DMS153 treated with DMSO at 0.1 percent for 48 hours (cell line): ENCODE results near the gene SLC9A4.

Experiments used
- DNase-seq: peaks from one replicate; lab custom pipeline; 2025; ENCODE audit not compliant: unreplicated experiment; lab: John Stamatoyannopoulos, UW

SLC9A4 gene

DNA sequence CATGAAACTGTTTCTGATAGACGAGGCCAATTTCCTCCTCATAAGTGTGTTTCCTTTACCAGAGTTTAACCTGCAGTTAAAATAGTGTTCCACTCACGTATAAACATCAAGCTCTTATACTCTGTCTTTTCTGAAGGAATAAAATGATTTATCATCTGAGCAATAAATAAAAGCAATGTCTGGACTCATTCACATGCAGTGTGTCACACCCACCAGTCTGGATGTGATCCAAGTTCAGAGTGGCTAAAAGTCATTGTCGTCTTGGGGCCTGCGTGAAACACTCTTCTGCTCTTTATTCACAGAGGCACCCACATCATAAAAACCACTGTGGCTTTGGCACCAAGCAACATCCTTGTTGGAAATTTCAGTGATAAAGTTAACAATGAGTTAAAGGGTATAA is 19.5 kb upstream of the SLC9A4 start:
- peak; percentile 87 for DNase-seq

DNA sequence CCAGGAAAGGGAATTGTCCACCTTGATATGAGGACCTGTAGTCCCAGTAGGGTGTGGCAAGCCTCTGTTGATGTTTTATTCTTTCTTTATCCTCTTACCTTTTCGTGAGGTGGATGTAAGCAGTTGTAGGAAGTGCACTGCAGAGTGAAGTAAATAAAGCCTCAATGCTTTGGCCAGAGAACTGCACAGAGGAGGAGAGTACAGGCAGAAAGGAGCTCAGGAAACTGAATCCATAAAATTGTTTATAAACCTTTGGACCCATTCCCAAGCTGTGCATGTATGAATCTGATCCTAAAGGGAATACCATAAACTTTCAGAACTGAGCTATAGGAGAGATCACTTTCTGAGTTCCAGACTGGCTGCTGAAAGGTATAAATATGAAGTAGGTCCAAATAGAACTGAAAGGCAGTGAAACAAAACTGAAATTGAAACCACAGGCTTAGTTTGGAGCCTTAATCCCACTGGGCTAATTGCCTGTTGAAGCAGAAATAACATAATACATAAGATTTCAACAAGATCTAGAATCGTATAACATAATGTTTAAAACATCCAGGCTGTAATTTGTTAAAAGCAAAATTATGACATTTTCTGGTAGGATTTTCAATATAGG is 17.9 kb upstream of the SLC9A4 start:
- no peak for DNase-seq

GRCh38 chr2:102460467-102460866 is 12.6 kb upstream of the SLC9A4 start:
- no peak for DNase-seq

DNA sequence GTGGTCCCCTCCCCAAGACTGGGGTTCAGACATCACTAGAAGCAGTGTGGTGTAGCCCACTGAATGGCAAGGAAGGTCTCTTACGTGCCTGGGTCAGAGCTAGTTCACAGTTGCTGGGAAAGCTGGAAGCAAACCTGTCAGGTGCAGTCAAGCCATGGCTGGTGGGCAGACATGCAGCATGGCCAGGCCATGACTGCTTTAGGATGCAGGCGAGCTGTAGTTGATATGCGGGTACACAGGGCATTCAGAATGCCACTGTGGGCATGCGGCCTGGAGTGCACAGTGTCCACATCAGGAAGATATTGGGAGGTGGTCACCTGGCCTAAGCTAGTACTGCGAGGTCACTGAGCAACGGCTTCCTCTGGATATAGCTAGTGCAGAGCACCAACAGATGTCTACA is 11.8 kb upstream of the SLC9A4 start:
- no peak for DNase-seq

DNA sequence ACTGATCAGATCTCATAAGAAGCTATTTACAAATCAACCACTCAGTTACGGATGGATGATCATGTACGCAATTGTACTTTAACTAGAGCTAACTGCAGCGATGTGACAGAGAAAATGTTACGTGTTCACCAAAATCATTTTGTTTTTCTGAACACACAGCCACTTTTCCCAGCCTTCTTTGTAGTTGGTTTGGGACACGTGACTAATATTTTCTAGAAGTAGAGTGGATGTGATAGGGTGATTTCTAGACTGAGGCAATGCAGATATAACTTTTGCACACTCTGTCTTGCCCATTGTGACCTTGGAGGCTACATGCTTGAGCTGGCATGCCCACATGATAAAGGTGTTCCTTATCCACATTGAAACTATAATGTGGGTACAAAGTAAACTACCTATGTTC is 9.9 kb upstream of the SLC9A4 start:
- DNase-seq, result no peak

DNA sequence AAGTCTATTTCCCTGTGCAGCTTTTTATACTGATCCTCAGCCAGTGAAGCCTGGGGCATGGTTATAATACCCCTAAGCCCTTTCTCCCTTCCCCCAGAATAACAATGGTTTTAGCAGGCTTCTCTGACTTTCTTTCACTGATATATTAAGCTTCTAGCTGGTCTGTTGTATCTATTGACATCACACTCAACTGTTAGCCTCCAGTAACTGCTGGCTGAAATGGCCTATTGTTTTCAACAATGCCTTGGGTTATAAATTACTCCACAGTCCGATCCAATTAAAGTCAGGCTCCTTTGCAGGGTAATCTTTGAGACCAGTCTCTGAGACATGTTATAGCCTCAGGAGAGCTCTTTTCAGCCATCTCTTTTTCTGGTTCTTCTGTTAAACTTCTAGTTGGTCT is 2.9 kb upstream of the SLC9A4 start:
- no peak for DNase-seq

- DNase-seq, result no peak
Observed at GRCh38 chr2:102473631-102474030, 605 bp downstream of the SLC9A4 start.

DNA sequence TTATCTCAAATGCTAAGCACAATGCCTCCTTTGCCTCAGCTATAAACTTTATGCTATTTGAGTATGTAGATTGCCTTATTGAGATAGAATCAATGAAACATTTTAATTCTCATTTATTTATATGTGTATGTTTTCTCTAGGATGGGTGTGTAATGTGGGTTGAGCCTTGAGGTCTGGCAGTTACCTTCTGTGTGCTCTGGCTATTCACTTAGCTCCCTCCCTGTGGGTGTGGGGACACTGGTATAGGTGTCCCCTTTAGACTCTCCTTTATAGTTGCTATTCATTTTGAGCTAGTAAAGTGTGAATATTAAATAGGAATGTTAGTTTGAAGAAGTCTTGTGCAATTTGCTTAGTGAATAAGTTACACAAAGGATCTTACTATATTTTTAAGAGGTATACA is 1.8 kb downstream of the SLC9A4 start:
- DNase-seq, result no peak

DNA sequence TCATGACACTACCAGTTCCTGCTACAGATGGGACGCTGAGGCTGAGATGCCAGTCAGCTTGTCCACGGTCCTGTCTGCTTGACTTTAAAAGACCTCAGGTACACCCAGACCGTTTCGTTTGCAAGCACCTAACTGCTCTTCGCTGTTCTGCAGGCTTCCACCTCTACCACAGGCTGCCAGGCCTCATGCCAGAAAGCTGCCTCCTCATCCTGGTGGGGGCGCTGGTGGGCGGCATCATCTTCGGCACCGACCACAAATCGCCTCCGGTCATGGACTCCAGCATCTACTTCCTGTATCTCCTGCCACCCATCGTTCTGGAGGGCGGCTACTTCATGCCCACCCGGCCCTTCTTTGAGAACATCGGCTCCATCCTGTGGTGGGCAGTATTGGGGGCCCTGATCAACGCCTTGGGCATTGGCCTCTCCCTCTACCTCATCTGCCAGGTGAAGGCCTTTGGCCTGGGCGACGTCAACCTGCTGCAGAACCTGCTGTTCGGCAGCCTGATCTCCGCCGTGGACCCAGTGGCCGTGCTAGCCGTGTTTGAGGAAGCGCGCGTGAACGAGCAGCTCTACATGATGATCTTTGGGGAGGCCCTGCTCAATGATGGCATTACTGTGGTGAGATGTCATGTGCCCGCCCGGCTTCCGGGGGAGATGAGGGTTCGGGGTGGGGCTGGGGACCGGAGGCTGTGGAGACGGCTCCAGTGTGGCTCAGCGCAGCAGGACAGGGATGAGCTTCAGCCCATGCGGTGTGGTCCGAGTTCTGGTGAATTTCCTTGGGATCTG is 5.9 kb downstream of the SLC9A4 start:
- DNase-seq, result no peak

GRCh38 chr2:102480285-102481195 is 7.5 kb downstream of the SLC9A4 start:
- DNase-seq, result no peak

GRCh38 chr2:102481931-102482330 is 8.9 kb downstream of the SLC9A4 start:
- DNase-seq, result no peak

- DNase-seq, result no peak
Observed at GRCh38 chr2:102483086-102483485, 10.1 kb downstream of the SLC9A4 start.

DNA sequence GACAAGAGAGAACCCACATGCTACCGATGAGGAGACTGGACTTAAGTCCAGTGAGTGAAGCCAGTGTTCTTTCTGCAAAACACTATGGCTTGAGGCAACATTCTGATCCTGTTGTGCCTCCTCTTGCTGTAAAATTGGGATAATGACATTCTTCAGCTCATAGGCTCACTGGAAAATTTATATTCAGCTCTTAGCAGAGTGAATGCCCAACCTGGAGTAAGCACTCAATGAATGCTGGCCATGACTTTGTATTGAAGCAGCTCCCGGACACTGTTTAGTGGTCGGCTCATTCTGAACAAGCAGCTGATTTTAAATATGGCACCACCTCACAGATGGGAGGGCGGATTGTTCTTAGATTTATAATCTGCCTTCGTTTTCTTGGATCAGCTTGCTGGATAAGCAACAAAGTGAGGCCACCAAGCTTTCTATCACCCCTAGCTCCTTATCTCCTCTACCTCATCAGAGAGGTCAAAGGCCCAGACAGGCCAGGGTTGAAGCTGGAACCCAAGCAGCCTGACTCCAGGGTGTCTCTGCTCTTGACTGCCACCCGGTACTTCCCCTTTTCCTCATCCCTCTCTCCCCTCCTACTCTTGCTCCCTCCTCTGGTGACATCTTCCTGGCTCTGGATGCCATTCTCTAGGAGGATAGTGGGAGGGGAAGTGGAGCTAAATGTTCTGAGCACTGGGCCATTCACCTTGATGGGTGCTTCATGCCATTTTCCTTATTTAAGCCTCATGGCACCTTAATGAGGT is 11.5 kb downstream of the SLC9A4 start:
- no peak for DNase-seq

DNA sequence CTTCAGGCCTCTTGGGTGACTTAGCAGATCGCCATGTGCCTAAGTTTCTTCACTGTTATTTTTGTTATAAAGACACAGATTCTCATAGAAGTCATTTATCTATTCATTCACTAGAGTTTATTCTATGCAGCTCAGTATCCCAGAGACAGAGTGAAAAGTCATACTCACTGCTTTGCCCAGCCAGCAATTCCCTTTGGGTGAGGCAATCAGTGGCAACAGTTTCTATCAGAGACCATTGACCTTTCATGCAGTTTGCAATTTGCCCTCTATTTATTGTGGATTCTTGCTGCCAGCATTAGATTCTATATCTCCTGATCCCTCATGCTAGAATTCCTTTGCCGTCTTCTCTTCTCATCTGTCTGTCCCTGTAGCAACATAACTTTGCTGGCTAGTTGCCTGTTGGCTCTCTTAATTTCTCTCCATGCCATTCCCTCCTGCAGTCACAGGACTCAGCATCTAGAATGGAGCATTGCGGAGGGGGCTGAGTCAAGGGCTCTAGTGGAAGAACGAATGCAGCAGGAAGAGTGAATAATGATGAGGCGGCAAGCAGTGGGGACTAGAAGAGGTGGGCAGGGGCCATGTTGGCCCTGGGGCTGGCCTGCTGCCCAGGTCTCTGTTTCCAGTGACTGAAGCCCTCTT is 12.2 kb downstream of the SLC9A4 start:
- no peak for DNase-seq

GRCh38 chr2:102486941-102487702 is 14.1 kb downstream of the SLC9A4 start:
- no peak for DNase-seq

DNA sequence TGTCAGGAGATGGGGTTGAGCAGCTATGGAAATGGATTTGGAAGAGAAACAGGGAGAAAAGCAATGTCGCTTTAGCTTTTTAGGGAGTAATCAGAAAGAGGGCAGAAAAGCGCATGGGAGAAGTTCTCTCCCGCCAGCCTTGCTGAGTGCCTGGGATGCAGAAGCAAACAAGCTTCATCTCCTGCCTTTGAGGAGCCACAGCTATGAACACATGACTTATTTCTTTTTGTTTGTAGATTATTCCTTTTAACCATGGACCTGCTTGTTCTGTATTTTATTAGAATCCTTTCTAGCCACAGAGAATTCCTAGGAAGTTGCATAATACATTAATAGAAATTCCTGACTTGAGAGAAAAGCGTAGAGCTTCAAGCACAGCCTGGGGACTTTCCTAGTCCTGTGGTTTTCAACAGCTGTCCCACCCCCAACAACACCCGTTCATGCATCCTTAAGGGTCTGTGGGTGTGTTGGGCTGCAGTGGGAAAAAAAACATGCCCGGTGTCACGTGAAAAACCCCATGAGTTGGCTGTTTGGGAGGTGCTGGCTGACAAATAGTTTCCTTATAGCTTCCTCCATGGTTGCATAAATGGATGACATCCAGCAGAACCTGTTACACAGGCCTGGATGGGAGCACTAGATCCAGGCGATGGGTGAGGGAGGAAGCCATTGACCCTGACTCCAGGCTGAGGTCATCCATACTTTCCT is 14.9 kb downstream of the SLC9A4 start:
- no peak for DNase-seq

- DNase-seq, result no peak
Observed at GRCh38 chr2:102489646-102490045, 16.6 kb downstream of the SLC9A4 start.

DNA sequence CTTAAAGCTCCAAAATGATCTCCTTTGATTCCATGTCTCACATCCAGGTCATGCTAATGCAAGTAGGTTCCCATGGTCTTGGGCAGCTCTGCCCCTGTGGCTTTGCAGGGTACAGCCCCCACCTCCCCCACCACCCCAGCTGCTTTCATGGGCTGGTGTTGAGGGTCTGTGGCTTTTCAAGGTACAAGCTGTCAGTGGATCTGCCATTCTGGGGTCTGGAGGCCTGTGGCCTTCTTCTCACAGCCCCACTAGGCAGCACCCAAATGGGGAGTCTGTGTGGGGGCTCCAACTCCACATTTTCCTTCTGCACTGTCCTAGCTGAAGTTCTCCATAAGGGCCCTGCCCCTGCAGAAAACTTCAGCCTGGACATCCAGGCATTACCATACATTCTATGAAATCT is 19.0 kb downstream of the SLC9A4 start:
- no peak for DNase-seq

DNA sequence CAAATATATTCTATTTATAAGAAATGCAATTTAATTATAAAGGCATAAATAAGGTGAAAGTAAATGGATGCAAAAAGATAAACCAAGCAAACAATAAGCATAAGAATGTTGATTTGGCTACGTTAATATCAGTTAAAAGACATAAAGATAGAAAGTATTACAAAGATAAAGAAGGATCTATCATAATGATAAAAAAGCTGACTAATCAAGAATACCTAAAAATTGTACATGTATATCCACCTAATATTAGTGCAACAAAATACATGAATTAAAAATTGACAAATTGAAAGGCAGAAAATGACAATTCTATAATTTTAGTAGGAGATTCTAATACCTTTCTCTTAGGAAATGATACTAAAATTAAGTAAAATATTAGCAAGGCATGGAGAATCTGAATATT is 21.5 kb downstream of the SLC9A4 start:
- no peak for DNase-seq
